Uterus (tissue), 2 donors: ENCODE results near the gene HOXB4.

Source experiments
- POLR2A ChIP-seq, 2 donors: fragments of 450-650 bp; IDR thresholded peaks; one replicate each; pipeline ENCODE4 v1.6.1; 2016; ENCODE audit warnings: antibody characterized with exemption in 2 of 2, mild to moderate bottlenecking in 1 of 2, moderate library complexity in 1 of 2
- TF ChIP-seq, protein P1 (sequence below), 4 experiments: fragments of 200-600 bp in 2 of 4; fragments of 450-650 bp in 2 of 4; sonication (generic) in 2 of 4; IDR thresholded peaks; one replicate each; pipeline ENCODE4 v1.5.1; 2016 to 2019; ENCODE audit warnings: antibody characterized with exemption in 4 of 4, mild to moderate bottlenecking in 2 of 4, moderate library complexity in 1 of 4

- TF ChIP-seq, protein P1, sequence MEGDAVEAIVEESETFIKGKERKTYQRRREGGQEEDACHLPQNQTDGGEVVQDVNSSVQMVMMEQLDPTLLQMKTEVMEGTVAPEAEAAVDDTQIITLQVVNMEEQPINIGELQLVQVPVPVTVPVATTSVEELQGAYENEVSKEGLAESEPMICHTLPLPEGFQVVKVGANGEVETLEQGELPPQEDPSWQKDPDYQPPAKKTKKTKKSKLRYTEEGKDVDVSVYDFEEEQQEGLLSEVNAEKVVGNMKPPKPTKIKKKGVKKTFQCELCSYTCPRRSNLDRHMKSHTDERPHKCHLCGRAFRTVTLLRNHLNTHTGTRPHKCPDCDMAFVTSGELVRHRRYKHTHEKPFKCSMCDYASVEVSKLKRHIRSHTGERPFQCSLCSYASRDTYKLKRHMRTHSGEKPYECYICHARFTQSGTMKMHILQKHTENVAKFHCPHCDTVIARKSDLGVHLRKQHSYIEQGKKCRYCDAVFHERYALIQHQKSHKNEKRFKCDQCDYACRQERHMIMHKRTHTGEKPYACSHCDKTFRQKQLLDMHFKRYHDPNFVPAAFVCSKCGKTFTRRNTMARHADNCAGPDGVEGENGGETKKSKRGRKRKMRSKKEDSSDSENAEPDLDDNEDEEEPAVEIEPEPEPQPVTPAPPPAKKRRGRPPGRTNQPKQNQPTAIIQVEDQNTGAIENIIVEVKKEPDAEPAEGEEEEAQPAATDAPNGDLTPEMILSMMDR (IDR thresholded peaks at IDR 0.05) = no peak
- TF ChIP-seq POLR2A (IDR thresholded peaks at IDR 0.05) = no peak
Observed at GRCh38 chr17:48547808-48548522, 30.2 kb downstream of the HOXB4 start.
